Fibroblast of mammary gland (primary cell): ENCODE measurements around the gene HECTD2.
"Not testable (repeated sequence)": the region's sequence is repeated elsewhere in the genome, so short reads cannot be mapped to it uniquely, and the experiment has no call there.

Experiments
- DNase-seq: peaks from one replicate; pipeline ENCODE4 v3.0.0-alpha.2; 2010; ENCODE audit warnings: low read depth
- H3K4me3 ChIP-seq: 2 replicates; pipeline ENCODE4 v1.5.1; 2011; ENCODE audit warnings: low read depth, mild to moderate bottlenecking, low read length, moderate library complexity; ENCODE audit not compliant: control insufficient read depth
- TF ChIP-seq, protein P1 (sequence below): conservative IDR thresholded peaks from 2 replicates; pipeline ENCODE4 v1.5.1; 2011; ENCODE audit warnings: low read depth, low read length, inconsistent platforms; ENCODE audit not compliant: control insufficient read depth, insufficient read depth

The HECTD2 gene

GRCh38 chr10:91525896-91526712 is 116.0 kb downstream of the HECTD2 start:
- TF ChIP-seq, protein P1, sequence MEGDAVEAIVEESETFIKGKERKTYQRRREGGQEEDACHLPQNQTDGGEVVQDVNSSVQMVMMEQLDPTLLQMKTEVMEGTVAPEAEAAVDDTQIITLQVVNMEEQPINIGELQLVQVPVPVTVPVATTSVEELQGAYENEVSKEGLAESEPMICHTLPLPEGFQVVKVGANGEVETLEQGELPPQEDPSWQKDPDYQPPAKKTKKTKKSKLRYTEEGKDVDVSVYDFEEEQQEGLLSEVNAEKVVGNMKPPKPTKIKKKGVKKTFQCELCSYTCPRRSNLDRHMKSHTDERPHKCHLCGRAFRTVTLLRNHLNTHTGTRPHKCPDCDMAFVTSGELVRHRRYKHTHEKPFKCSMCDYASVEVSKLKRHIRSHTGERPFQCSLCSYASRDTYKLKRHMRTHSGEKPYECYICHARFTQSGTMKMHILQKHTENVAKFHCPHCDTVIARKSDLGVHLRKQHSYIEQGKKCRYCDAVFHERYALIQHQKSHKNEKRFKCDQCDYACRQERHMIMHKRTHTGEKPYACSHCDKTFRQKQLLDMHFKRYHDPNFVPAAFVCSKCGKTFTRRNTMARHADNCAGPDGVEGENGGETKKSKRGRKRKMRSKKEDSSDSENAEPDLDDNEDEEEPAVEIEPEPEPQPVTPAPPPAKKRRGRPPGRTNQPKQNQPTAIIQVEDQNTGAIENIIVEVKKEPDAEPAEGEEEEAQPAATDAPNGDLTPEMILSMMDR, result no peak
- no peak for DNase-seq
- H3K4me3 ChIP-seq, result no peak overlapping the region

- no peak for DNase-seq
- H3K4me3 ChIP-seq, result no peak overlapping the region
- TF ChIP-seq, protein P1, result no peak
Observed at GRCh38 chr10:91528080-91528479, 117.9 kb downstream of the HECTD2 start.

DNA sequence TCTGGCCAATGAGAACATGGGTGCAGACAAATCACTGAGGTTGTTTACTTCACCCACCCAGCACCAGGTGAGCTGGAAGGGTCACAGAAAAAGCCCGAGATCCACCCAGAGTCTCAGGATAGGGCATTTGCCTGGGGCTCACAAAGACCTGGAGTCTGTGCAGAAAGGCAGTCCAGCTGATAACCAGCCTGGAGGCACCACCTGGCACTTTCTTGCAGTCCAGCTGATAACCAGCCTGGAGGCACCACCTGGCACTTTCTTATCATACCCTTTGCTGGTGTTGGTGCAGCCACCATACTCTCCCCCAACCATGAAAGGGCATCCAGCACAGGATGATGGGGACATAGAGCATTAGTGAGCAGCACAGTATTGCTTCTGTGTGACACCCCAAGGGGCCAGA is 118.6 kb downstream of the HECTD2 start:
- DNase-seq, result no peak
- TF ChIP-seq, protein P1, result no peak
- no peak overlapping the region for H3K4me3 ChIP-seq

DNA sequence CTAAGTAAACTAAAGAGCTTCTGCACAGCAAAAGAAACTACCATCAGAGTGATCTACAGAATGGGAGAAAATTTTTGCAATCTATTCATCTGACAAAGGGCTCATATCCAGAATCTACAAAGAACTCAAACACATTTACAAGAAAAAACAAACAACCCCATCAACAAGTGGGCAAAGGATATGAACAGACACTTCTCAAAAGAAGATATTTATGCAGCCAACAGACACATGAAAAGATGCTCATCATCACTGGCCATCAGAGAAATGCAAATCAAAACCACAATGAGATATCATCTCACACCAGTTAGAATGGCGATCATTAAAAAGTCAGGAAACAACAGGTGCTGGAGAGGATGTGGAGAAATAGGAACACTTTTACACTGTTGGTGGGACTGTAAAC is 124.6 kb downstream of the HECTD2 start:
- not testable (repeated sequence) for DNase-seq, H3K4me3 ChIP-seq

- TF ChIP-seq, protein P1, result no peak
- H3K4me3 ChIP-seq, result no peak overlapping the region
- DNase-seq, result peak; percentile 75
Observed at GRCh38 chr10:91536111-91536510, 126.0 kb downstream of the HECTD2 start.

DNA sequence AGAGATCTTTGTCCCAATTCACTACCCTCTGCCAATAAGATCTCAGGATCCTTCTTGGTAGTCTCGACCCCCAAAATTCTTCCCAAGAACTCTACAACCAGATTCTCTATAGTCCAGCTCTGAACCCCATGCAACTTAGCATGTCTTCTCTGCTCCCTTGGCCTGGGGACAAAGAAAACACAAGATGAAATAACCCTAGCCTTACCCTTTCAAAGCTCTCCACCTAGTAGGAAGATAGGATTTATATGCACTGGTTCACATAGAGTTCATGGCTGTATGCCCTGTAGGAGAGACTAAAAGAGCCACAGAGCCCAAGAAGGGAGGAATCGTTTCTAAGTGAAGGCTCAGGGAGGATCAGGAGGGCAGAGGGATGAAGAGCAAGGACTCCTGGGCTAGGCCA is 126.6 kb downstream of the HECTD2 start:
- DNase-seq, result no peak
- no peak overlapping the region for H3K4me3 ChIP-seq
- TF ChIP-seq, protein P1, result no peak

DNA sequence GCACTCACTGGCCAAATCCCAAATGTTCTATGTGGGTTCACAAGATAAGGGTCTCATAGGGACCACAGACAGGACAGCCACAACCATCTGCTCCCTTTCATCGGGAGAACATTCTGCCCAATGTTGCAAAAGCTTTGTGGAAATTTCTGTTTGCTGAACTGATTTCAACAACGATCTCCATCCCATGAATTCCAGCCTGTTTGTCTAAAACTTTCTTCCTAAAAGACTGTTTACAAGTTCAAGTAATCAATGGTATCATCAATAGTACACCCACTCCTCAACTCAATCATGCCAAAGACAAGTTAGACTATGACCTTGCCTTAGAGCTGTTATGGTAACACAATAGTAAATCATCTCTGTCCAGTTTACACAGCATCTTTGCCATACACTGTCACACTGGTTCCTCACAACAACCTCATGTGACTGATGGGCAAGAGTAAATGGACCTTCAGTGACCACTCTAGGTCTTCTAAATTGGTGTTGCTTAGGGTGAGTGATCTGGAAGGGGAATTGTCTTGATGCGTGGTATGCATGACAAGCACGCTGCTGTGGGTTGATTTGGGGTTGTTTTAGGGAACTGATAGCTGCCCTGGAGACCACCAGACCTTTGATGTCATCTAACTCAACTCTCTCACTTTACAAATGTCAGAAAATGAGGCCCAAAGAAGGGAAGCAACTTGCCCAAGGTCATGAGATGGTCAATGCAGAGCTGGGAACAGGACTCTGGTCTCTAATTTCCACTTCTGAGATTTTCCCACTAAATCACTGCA is 127.7 kb downstream of the HECTD2 start:
- TF ChIP-seq, protein P1, result no peak
- no peak for DNase-seq
- H3K4me3 ChIP-seq, result no peak overlapping the region
